ENCODE data around the gene ZNHIT2. TPM values are rescaled to one million over a fixed set of nuclear protein-coding genes. Genes with fewer than 3 reads are reported as not detected.

The ZNHIT2 gene
- total RNA-seq, 1 donor from 2014 or later: 6.1 TPM

- peaks cover 79% of the 10 kb centered on the region for H3K4me1 ChIP-seq
- no peaks in the 10 kb centered on the region for H3K27me3 ChIP-seq (ENCODE audit: low read depth)
- no peak for TF ChIP-seq CTCF (IDR thresholded peaks at IDR 0.05; ENCODE audit: borderline replicate concordance)
- DNase-seq: no peak
- peak overlapping the region; percentile 96 for H3K4me3 ChIP-seq
- H3K9me3 ChIP-seq (replicated peaks): no peaks in the 10 kb centered on the region
- intact Hi-C loops (cut with micrococcal nuclease): no loop called here
- peak overlapping the region; percentile 89 for H3K27ac ChIP-seq (replicated peaks)
- H3K36me3 ChIP-seq: peaks cover 47% of the 10 kb centered on the region
Observed at GRCh38 chr11:65116370-65117205, 913 bp downstream of the ZNHIT2 start.

- Histone ChIP-seq H3K36me3 (peaks cover 40% of the 10 kb centered on the region), H3K4me1 (peaks cover 79% of the 10 kb centered on the region), H3K27ac (replicated peaks) (no peak overlapping the region), H3K4me3 (peak overlapping the region; percentile 96), H3K27me3 (ENCODE audit: low read depth) (no peaks in the 10 kb centered on the region), H3K9me3 (replicated peaks) (no peaks in the 10 kb centered on the region)
- DNase-seq: no peak
- intact Hi-C loops (cut with micrococcal nuclease): no loop called here
- TF ChIP-seq CTCF (IDR thresholded peaks at IDR 0.05; ENCODE audit: borderline replicate concordance): no peak
Observed at GRCh38 chr11:65115361-65116082, 2.0 kb downstream of the ZNHIT2 start.

- no peaks in the 10 kb centered on the region for H3K9me3 ChIP-seq (replicated peaks)
- no peak overlapping the region for H3K4me3 ChIP-seq
- peak overlapping the region; percentile 84 for H3K27ac ChIP-seq (replicated peaks)
- TF ChIP-seq CTCF (IDR thresholded peaks at IDR 0.05; ENCODE audit: borderline replicate concordance): no peak
- peaks cover 79% of the 10 kb centered on the region for H3K4me1 ChIP-seq
- intact Hi-C loops (cut with micrococcal nuclease): no loop called here
- no peak for DNase-seq
- no peaks in the 10 kb centered on the region for H3K27me3 ChIP-seq (ENCODE audit: low read depth)
- H3K36me3 ChIP-seq: peaks cover 34% of the 10 kb centered on the region
Observed at GRCh38 chr11:65114538-65115171, 2.8 kb downstream of the ZNHIT2 start.

DNA sequence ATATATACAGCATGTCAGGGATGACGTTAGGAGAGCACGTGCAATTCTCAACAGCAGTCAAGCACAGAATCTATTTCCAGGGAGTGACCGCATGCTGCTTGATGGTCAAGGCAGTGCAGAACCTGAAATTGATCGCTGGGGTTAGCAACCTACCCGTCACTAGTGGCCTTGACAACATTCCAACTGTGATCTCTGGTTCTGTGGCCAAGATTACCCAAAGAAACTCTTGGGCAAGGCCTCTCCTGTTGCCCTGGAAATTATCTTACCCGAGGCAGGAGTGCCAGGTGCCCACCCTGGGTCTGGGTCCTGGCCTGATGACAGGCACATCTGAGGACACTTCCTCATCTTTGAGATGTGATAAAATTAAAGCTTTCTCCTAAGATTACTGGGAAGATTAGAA lies 3.7 kb downstream of the ZNHIT2 start:
- no peak for DNase-seq

More for the DNA sequence above, 3.7 kb downstream of the ZNHIT2 start:
- peak overlapping the region; percentile 84 for H3K27ac ChIP-seq (replicated peaks)
- H3K4me3 ChIP-seq: peak overlapping the region; percentile 77
- no peaks in the 10 kb centered on the region for H3K9me3 ChIP-seq (replicated peaks)
- intact Hi-C loops (cut with micrococcal nuclease): no loop called here
- peaks cover 77% of the 10 kb centered on the region for H3K4me1 ChIP-seq
- no peaks in the 10 kb centered on the region for H3K27me3 ChIP-seq (ENCODE audit: low read depth)
- peaks cover 34% of the 10 kb centered on the region for H3K36me3 ChIP-seq
- TF ChIP-seq CTCF (IDR thresholded peaks at IDR 0.05; ENCODE audit: borderline replicate concordance): no peak

Data from left ventricle myocardium inferior (tissue), 1 donor.